HUDEP-2 (cell line): ENCODE measurements around the gene GRK2.

Source experiments
- DNase-seq, 76 experiments: peaks; one replicate each; lab custom pipeline; 2025; ENCODE audit not compliant: unreplicated experiment in 76 of 76; lab: John Stamatoyannopoulos, UW

The GRK2 gene

DNA sequence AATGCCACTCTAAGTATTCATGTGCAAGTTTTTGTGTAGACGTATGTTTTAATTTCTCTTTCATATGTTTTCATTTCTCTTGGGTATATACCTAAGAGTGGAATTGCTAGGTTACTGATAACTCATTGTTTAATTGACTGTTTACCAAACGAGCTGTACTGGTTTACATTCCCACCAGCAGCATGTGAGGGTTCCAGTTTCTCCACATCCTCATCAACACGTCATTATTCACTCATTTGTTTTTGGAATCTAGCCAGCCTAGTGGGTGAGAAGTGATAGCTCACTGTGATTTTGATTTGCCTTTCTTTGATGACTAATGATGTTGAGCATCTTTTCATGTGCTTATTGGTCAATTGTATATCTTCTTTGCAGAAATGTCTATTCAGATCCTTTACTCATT, 26.8 kb downstream of the GRK2 start:
- DNase-seq = peak in 2 of 76 experiments; percentile 10 to 23

DNA sequence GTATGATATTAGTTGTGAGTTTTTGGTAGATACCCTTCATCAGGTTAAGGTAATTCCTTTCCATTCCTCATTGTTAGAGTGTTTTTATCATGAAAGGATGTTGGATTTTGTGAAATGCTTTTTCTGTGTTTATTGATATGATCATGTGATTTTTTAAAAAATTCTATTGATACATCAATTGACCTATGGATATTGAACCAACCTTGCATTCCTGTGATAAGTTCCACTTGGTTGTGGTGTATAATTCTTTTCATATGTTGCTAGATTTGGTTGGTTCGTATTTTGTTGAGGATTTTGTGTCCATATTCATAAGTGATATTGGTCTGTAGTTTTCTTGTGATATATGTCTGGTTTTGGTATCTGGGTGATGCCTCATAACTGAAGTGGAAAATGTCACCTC, 29.6 kb downstream of the GRK2 start:
- DNase-seq = no peak

DNA sequence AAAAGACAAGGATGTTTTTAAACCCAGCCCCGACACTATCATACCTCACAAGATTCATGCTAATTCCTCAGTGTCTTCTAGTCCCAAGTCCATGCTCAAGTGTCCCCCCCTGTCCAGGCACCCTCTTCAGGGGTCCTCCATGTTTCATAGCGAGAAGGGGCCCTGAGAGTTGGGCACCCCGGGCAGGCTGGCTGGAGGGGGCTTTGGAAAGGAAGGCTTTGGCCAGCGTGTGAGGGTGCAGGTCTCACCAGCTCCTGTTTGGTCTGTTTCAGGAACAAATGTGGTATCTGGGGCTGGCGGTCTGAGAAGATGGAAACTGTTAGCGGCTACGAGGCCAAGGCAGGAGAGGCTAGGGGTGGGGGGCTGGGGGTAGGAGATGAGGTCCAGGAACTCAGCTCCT, 32.5 kb downstream of the GRK2 start:
- DNase-seq = no peak

DNA sequence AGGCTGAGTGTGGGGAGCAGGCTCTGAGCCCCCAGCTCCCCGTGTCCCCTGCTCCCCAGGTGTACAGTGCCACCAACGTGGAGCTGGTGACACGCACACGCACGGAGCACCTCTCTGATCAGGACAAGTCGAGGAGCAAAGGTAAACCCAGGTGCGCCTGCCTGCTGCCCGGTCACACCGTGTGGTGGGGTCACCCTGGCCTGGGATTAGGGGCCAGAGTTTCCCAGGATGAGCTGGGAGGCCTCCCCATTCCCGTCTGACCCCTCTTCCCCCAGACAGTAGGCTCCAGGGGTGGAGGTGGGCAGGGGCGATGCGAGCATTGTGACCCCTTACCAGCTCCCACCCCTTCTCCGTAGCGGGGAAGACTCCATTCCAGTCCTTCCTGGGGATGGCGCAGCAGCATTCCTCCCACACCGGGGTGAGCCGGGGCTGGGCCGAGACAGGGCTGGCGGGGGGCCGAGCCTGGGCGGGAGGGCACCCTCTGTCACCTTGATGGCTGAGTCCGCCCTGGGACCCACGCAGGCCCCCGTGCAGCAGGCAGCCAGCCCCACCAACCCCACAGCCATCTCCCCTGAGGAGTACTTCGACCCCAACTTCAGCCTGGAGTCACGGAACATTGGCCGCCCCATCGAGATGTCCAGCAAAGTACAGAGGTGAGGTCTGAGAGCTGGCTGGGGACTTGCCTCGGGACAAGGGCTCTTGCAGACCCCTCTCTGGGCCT, 33.4 kb downstream of the GRK2 start:
- no peak for DNase-seq

DNA sequence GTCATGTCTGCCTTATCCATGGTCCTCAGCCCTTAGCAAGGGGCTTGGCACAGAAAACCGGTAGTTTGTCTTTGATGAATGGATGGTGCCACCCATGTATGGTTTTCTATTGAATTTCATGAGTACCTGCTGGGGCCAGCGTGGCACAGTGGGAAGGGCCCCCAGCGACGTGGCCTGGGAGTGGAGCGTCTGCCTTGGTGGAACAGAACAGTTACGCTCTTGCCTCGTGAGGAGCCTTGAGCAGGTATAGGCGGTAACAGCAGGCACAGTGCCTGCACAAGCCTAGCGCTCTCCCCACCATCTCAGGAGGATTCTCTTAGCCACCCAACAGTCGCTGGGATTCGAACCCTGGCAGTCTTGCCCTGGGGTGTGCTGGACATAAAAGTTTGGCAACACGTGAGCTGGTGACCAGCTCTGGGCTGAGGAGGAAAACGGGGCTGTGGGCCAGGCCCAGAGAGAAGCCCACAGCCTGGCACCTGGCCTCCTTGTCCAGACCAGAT, 34.0 kb downstream of the GRK2 start:
- DNase-seq = no peak

DNA sequence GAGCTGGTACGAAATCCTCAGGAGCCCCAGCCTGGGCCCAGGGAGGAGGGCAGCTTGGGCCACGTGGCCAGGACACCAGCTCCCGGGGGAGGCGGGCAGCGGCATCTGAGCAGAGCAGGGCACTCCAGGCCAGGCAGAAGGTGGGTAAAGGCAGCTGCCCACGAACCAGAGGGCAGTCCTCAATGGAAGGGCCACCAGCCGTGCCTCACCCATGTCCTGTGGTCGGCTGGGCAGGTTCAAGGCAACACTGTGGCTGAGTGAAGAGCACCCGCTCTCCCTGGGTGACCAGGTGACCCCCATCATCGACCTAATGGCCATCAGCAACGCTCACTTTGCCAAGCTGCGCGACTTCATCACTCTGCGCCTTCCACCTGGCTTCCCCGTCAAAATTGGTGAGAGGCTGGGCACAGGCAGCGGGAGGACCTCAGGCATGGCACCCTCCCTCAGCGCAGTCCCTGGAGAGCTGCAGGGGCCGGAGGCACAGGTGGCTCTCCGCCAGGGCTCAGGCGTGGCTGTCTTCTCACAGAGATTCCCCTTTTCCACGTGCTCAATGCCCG, 34.6 kb downstream of the GRK2 start:
- DNase-seq = no peak

DNA sequence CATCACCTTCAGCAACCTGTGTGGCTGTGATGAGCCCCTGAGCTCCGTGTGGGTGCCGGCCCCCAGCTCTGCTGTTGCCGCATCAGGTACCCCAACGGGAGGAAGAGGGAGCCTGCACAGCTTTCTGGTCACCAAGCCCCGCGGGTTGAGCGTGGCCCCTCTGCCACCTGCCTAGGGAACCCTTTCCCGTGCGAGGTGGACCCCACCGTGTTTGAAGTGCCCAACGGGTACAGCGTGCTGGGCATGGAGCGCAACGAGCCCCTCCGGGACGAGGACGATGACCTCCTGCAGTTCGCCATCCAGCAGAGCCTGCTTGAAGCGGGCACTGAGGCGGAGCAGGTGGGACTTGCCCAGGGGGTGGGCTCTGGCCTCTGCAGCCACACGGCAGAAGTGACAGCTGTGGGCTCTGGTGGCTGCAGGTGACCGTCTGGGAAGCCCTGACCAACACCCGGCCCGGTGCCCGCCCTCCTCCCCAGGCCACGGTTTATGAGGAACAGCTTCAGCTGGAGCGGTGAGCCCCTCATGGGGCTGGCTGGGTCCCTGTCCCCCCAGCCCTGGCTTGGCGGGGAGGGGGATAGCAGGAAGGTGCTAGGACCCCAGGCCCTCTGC, 35.1 kb downstream of the GRK2 start:
- no peak for DNase-seq

DNA sequence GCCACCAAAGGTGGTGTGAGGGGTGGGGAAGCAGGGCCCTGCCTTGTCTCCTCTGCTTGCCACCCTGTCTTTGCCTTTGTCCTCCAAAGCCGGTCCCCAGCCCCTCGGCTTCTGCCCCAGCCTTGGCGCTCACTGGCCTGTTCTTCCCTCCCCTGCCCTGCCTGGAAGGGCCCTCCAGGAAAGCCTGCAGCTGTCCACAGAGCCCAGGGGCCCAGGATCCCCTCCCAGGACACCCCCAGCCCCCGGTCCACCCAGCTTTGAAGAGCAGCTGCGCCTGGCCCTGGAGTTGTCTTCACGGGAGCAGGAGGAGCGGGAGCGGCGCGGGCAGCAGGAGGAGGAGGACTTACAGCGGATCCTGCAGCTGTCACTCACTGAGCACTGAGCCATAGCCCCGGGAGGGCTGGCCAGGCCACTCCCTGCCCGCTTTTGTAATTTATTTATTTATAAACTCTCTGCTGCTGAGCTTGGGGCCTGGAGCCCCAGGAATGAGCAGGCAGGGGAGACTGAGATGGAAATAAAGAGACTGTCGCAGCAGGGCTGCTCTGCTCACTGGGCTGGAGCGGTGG, 35.8 kb downstream of the GRK2 start:
- DNase-seq = no peak

DNA sequence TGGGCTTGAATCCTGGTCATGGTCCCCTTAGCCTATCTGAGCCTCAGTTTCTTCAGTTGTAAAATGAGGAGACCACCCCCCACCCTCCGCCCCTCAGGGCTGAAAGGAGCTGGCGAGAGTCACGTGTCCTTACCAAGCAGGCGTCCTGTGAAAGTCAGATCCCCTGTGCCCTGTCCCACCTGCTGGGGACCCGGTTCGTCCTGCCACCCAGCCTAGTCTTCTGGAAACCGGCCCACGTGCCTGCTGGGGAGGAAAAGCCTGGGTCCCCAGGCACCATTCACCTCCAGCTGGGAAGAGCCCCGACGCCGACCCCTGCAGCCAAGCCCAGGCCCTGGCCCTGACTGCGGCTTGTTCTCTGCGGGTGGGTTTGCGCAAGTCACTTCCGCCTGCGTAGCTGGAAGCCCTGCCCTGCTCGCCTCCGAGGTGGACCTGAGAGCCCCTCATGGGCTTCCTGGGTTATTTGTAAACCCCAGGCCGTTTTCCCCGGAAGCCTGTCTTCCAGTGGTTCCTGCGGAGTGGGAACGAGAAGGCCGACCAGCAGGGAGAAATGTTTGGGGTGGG, 36.4 kb downstream of the GRK2 start:
- DNase-seq = no peak

DNA sequence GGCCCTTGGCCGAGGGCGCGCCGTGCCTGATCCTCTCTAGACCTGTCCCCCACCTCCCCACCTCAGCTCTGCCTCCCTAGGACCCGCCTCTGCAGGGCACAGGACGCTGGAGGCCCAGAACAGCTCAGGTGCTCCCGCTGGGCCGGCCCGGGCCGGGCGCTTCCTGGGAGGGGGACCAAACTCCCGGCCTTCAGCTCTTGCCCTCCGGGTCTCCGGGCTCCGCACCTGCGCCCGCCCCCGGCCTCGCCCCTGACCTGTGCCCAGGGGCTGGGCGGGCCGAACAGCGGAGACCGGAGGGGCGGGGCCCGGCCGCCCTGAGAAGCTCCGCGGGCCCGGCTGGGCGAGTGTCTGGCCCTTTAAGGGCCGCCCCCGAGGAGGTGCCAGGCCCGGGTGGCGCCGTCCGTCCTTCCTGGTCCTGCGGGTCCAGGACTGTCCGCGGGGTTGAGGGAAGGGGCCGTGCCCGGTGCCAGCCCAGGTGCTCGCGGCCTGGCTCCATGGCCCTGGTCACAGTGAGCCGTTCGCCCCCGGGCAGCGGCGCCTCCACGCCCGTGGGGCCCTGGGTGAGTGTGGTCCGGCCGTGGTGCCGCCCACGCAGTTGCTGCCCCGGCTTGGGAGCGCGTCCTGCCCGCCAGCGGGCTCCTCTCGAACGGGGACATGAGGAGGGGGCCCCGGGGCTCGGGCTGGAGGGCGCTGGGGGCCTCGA, 37.0 kb downstream of the GRK2 start, which contains the start of gene SSH3:
Gene SSH3, plus strand, starts transcription at position 399 of the 703 bp plus-strand sequence. Its CDS starts 96 bp downstream, at position 495.
- DNase-seq = peak in 52 of 76 experiments; percentile 2 to 59 (median 36)

DNA sequence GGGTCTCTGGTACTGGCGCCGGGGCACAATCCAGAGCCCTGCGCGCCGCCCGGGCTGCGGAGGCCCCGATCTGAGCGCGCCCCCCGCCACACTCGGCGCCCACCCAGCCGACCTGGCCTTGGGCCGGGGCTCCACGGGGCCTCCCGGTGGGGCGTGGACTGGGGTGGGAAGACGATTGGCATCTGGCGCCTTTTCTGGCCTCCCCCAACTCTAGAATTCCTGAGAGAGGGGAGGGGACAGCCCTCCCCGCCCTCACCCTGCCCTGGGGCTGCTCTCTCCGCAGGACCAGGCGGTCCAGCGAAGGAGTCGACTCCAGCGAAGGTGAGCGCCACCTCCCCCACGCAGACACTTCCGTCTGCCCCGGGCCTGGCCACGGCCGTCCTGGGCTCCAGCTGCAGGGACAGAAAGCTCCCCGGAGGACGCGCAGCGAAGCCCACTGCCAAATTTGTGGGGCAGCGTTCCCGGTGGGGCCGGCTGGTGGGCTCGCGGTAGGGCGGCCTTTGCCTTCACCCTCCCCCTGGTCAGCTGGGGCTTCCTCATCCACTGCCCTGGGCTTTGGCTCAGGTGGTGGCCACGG, 37.6 kb downstream of the GRK2 start:
- DNase-seq = no peak

DNA sequence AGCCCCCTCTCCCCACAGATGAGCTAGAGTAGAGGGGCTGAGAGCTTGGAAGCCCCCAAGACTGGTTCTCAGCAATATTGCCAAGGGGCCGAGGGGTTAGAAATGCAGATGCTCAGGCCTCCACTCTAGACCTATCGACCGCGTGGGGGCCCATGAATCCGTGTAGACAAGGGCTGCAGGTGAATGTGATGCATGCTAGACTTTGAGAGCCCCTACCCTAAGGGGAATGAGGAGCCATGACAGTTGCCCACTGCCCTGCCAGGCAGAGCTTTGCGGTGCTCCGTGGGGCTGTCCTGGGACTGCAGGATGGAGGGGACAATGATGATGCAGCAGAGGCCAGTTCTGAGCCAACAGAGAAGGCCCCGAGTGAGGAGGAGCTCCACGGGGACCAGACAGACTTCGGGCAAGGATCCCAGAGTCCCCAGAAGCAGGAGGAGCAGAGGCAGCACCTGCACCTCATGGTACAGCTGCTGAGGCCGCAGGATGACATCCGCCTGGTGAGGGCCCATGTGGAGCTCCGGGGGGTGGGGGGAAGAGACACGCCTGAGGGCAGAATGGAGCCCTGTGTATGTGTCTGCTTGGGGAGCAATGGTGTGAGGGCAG, 38.3 kb downstream of the GRK2 start:
- DNase-seq = no peak

DNA sequence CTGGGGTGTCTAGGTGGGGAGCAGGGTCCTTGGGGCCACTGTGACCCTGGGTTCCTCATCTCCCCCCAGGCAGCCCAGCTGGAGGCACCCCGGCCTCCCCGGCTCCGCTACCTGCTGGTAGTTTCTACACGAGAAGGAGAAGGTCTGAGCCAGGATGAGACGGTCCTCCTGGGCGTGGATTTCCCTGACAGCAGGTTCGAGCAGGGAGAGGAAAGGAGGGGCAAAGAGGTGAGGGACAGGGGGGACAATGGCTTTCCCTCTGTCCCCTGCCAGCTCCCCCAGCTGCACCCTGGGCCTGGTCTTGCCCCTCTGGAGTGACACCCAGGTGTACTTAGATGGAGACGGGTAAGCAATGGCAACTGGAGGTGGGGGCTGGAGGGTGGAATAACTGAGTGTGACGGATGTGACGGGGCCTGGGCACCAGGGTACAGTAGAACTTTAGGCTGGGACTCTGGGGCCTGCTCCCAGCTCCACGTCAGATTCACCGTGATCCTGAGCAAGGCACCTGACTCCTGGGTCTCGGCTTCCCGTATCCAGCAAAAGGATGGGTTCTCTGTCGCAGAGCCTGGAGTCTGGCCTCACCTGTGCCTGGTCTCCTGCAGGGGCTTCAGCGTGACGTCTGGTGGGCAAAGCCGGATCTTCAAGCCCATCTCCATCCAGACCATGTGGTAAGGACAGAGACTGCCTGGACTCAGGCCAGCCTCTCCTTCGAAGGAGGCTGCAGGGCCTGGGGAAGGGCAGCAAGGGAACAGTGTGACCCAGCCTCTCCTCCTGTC, 40.7 kb downstream of the GRK2 start:
- no peak for DNase-seq

DNA sequence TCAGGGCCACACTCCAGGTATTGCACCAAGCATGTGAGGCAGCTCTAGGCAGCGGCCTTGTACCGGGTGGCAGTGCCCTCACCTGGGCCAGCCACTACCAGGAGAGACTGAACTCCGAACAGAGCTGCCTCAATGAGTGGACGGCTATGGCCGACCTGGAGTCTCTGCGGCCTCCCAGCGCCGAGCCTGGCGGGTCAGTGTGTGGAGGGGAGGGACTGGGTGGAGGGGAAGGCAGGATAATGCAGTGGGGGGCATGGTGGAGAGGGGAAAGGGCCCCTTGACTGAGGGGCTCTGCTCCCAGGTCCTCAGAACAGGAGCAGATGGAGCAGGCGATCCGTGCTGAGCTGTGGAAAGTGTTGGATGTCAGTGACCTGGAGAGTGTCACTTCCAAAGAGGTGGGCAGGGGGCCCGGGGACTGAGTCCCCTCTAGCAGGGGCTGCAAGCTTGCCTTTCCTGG, 41.3 kb downstream of the GRK2 start:
- no peak for DNase-seq

DNA sequence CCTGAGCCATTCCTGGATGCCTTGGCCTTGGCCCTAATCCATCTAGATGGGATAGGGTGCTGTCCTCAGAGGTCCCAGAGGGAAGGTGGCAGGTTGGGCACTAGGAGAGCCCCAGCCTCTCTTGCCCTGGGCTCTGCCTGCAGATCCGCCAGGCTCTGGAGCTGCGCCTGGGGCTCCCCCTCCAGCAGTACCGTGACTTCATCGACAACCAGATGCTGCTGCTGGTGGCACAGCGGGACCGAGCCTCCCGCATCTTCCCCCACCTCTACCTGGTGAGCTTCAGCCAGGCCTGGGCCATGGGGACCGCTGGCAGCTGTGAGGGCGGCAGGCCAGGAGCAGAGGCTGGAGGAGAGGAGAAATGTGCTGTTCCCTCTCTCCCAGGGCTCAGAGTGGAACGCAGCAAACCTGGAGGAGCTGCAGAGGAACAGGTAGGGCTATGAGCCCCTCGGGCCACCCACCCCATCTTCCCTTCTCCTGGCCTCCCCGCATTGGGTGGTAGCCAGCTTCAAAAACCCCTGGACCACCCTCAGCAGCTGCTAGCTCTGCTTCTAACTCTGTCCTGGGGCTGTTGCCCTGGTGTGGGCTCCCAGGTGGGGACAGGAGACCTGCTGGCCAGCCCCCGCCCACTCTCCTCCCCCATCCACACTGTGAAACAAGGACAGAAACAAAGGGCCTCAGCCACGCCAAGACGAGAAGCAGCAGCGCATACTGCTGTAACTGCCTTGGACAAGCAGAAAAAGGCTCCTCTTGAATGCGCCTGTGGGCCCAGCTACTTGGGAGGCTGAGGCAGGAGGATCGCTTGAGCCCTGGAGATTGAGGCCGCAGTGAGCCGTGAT, 42.0 kb downstream of the GRK2 start:
- no peak for DNase-seq

DNA sequence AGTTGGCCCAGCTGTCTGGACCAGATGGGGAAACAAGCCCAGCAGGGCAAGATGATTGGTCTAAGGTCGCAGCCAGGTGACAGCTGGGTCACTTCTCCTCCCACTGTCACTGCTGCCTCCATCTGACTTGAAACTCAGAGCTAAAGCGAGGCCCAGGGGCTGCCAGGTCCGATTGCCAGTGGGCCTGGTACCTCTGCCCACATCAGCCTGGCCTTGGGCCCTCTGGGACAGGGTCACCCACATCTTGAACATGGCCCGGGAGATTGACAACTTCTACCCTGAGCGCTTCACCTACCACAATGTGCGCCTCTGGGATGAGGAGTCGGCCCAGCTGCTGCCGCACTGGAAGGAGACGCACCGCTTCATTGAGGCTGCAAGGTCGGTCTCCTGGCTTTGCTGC, 42.9 kb downstream of the GRK2 start:
- DNase-seq = no peak

DNA sequence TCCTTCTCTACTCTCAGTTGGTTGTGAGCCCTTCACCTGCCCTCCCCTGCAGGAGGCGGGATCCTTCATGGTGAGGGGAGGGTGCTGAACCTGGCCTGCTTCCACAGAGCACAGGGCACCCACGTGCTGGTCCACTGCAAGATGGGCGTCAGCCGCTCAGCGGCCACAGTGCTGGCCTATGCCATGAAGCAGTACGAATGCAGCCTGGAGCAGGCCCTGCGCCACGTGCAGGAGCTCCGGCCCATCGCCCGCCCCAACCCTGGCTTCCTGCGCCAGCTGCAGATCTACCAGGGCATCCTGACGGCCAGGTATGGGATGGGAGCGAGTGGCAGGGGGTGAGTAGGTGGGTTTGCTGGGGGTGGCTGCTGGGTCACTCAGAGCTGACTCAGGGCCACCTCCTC, 43.4 kb downstream of the GRK2 start:
- no peak for DNase-seq
